OCI-LY3 (cell line): Measurements from ENCODE around the gene ST3GAL3.

Source experiments
- H2AFZ ChIP-seq: fragments of 200-600, 300-600 bp; shearing (Covaris generic); 2 replicates; pipeline ENCODE4 v1.6.0; 2014; ENCODE audit warnings: antibody characterized with exemption, low read depth, low read length
- H3K27ac ChIP-seq: fragments of 200-600, 300-600 bp; sonication (generic); 2 replicates; pipeline ENCODE4 v1.5.1; 2014; ENCODE audit warnings: mild to moderate bottlenecking, low read length, moderate library complexity, mixed read lengths
- H3K27me3 ChIP-seq: fragments of 200-600, 300-600 bp; sonication (generic); 2 replicates; pipeline ENCODE4 v1.6.1; 2014; ENCODE audit warnings: low read depth, low read length, mixed read lengths
- H3K36me3 ChIP-seq: fragments of 200-600, 300-600 bp; sonication (generic); replicated peaks from 2 replicates; pipeline ENCODE3; 2014; ENCODE audit warnings: low read depth, low read length, mixed read lengths
- H3K4me1 ChIP-seq: fragments of 300-600, 200-600 bp; sonication (generic); 2 replicates; pipeline ENCODE4 v1.6.1; 2014; ENCODE audit warnings: low read length, mixed read lengths
- H3K4me2 ChIP-seq: fragments of 200-600, 300-600 bp; sonication (generic); 2 replicates; pipeline ENCODE4 v1.6.1; 2014; ENCODE audit warnings: low read length, mixed read lengths
- H3K4me3 ChIP-seq: fragments of 300-600, 200-600 bp; sonication (generic); 2 replicates; pipeline ENCODE4 v1.5.1; 2014; ENCODE audit warnings: antibody characterized with exemption, mild to moderate bottlenecking, low read length, moderate library complexity
- H3K79me2 ChIP-seq: fragments of 300-600, 200-600 bp; shearing (Covaris generic); 2 replicates; pipeline ENCODE4 v1.6.1; 2014; ENCODE audit warnings: mild to moderate bottlenecking, low read length, mixed read lengths
- H3K9ac ChIP-seq: fragments of 300-600, 200-600 bp; shearing (Covaris generic); 2 replicates; pipeline ENCODE4 v1.6.0; 2014; ENCODE audit warnings: mild to moderate bottlenecking, low read length, moderate library complexity
- H3K9me3 ChIP-seq: fragments of 200-600, 300-600 bp; shearing (Covaris generic); 2 replicates; pipeline ENCODE4 v1.6.1; 2014; ENCODE audit warnings: low read length, mixed read lengths; ENCODE audit not compliant: insufficient read depth
- H4K20me1 ChIP-seq: fragments of 200-600, 300-600 bp; sonication (generic); 2 replicates; pipeline ENCODE4 v1.6.1; 2016; ENCODE audit warnings: low read length, mixed read lengths; ENCODE audit not compliant: insufficient read depth
- EZH2phosphoT487 ChIP-seq: fragments of 200-600 bp; shearing (Covaris generic); IDR thresholded peaks from 2 replicates; pipeline ENCODE4 v1.6.1; 2018; ENCODE audit warnings: antibody characterized with exemption, mixed run types, low read depth
- TF ChIP-seq, protein P1 (sequence below): fragments of 200-600, 300-600 bp; sonication (generic); IDR thresholded peaks from 2 replicates; pipeline ENCODE4 v1.5.1; 2014; ENCODE audit warnings: antibody characterized with exemption, low read length, low read depth

The ST3GAL3 gene

DNA sequence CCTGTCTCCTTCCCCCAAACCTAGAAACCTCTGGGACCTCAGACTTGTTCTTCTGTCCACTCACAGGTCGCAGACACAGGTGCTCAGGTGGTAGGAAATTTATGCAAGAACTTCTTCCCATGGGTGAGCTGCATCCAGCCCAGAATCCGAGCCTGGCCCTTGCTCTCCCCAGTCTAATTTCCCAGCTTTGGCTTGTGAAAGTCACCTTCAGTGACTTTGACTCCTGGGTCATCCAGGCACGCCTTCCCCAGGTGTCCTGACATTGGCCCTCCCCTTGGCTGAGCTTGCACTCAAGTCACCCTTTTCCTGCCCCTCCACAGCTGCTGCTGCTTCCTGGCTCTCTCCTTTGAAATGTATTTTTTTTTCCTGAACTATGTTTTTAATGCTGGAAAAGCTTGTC, 246.0 kb downstream of the ST3GAL3 start:
- Histone ChIP-seq H3K36me3 (no peaks in the 10 kb centered on the region), H3K9me3 (no peaks in the 10 kb centered on the region), H3K4me3 (no peak overlapping the region), H2AFZ (no peak overlapping the region), H4K20me1 (no peaks in the 10 kb centered on the region), H3K4me1 (no peaks in the 10 kb centered on the region), H3K79me2 (no peaks in the 10 kb centered on the region), H3K4me2 (no peak overlapping the region), H3K27me3 (no peaks in the 10 kb centered on the region), H3K9ac (no peak overlapping the region), H3K27ac (no peak overlapping the region)
- TF ChIP-seq, protein P1, sequence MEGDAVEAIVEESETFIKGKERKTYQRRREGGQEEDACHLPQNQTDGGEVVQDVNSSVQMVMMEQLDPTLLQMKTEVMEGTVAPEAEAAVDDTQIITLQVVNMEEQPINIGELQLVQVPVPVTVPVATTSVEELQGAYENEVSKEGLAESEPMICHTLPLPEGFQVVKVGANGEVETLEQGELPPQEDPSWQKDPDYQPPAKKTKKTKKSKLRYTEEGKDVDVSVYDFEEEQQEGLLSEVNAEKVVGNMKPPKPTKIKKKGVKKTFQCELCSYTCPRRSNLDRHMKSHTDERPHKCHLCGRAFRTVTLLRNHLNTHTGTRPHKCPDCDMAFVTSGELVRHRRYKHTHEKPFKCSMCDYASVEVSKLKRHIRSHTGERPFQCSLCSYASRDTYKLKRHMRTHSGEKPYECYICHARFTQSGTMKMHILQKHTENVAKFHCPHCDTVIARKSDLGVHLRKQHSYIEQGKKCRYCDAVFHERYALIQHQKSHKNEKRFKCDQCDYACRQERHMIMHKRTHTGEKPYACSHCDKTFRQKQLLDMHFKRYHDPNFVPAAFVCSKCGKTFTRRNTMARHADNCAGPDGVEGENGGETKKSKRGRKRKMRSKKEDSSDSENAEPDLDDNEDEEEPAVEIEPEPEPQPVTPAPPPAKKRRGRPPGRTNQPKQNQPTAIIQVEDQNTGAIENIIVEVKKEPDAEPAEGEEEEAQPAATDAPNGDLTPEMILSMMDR, result no peak
- TF ChIP-seq EZH2phosphoT487, result no peak

DNA sequence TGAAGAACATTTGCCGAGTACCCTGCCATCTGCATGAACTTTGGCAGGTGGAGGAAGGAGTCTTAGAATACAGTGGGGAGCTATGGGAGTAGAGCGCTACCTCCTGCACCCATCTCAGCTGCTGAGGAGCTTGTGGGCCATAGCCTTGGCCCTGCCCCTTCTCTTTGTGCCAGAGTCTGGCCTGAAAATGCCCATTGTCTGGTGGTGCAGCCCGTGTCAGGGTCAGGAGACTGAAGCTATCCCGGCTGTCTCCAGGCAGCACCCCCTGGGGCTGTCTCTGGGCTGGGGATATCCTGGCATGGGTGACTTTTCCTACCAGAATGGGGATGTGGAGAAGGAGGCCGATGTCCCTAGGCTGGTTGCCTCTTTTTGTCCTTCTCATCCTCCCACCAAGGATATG, 246.7 kb downstream of the ST3GAL3 start:
- H3K9ac ChIP-seq, result no peak overlapping the region
- H3K27ac ChIP-seq, result no peak overlapping the region
- no peak overlapping the region for H2AFZ ChIP-seq
- no peaks in the 10 kb centered on the region for H4K20me1 ChIP-seq
- H3K9me3 ChIP-seq, result no peaks in the 10 kb centered on the region
- no peak overlapping the region for H3K4me3 ChIP-seq
- no peaks in the 10 kb centered on the region for H3K36me3 ChIP-seq
- no peak overlapping the region for H3K4me2 ChIP-seq
- H3K4me1 ChIP-seq, result no peaks in the 10 kb centered on the region
- H3K27me3 ChIP-seq, result no peaks in the 10 kb centered on the region
- H3K79me2 ChIP-seq, result no peaks in the 10 kb centered on the region
- TF ChIP-seq EZH2phosphoT487, result no peak
- TF ChIP-seq, protein P1, result no peak

DNA sequence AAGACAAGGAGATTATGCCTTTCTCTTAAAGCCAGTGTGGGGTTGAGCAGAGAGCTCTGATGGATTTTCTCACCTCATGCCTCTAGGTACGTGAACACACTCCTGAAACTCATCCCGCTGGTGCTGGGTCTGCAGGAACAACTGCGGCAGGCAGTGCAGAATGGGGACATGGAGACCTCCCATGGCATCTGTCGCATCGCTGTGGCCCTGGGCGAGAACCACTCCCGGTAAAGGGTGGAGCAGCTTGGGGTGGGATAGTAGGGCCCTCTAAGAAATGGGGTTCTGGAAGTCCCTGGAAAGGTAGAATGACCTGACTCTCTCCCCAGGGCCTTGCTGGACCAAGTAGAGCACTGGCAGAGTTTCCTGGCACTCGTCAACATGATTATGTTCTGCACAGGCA, 248.9 kb downstream of the ST3GAL3 start:
- Histone ChIP-seq H3K27ac (no peak overlapping the region), H4K20me1 (no peaks in the 10 kb centered on the region), H3K9ac (no peak overlapping the region), H3K9me3 (no peaks in the 10 kb centered on the region), H3K79me2 (no peaks in the 10 kb centered on the region), H3K36me3 (no peaks in the 10 kb centered on the region), H3K4me2 (no peak overlapping the region), H3K4me1 (no peaks in the 10 kb centered on the region), H2AFZ (no peak overlapping the region), H3K4me3 (no peak overlapping the region), H3K27me3 (no peaks in the 10 kb centered on the region)
- TF ChIP-seq EZH2phosphoT487, result no peak
- TF ChIP-seq, protein P1, result no peak

DNA sequence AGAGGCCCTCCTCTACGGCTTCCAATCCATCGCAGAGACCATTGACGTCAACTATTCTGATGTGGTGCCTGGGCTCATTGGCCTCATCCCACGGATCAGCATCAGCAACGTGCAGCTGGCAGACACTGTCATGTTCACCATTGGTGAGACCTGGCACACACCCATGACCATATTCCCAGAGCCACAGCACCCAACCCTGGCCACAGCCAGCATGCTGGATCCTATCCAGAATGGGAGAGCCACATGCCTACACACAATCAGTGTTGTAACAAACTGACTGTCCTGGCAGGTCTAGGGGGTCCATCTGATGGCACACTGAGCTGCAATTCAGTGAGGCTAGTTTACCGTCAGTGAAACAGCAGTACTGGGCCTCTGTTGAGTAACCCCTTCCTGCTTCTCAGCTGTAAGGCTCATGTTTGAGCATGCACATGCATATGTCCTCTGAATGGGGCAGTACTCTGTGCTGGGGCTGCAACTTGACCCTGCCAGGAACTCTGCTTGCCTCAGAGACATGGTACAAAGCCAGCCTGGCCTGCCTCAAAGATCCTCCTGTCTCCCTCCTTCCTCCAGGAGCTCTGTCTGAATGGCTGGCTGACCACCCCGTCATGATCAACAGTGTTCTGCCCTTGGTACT, 250.2 kb downstream of the ST3GAL3 start:
- Histone ChIP-seq H3K27ac (no peak overlapping the region), H3K4me2 (no peak overlapping the region), H3K9ac (no peak overlapping the region), H3K27me3 (no peaks in the 10 kb centered on the region), H4K20me1 (no peaks in the 10 kb centered on the region), H3K36me3 (no peaks in the 10 kb centered on the region), H3K9me3 (no peaks in the 10 kb centered on the region), H3K4me1 (no peaks in the 10 kb centered on the region), H3K4me3 (no peak overlapping the region), H2AFZ (no peak overlapping the region), H3K79me2 (no peaks in the 10 kb centered on the region)
- no peak for TF ChIP-seq EZH2phosphoT487
- TF ChIP-seq, protein P1, result no peak
